Spleen (tissue), 11 donors: ENCODE measurements around the gene KIF7. TPM values are rescaled to one million over a fixed set of nuclear protein-coding genes. Genes with fewer than 3 reads are reported as not detected.

Experiments
- DNase-seq: peaks from one replicate; pipeline ENCODE4 v3.0.0-alpha.2; 2020
- H3K27ac ChIP-seq, 8 donors: fragments of 200-600 bp; sonication (generic) in 7 of 8; 1 replicate in 4 of 8; 2 replicates in 4 of 8; pipeline versions ENCODE4 v1.5.0 to v1.8.0; 2016 to 2021; ENCODE audit warnings: inconsistent platforms in 4 of 8, mild to moderate bottlenecking in 4 of 8, moderate library complexity in 1 of 8
- H3K27me3 ChIP-seq, 7 donors: fragments of 200-600 bp; sonication (generic) in 6 of 7; replicated peaks in 1 of 7; 1 replicate in 4 of 7; 2 replicates in 3 of 7; pipeline versions ENCODE4 v1.5.0 to v1.8.0; 2016 to 2021; ENCODE audit warnings: inconsistent platforms in 3 of 7, mild to moderate bottlenecking in 1 of 7
- H3K36me3 ChIP-seq, 6 donors: fragments of 200-600 bp; sonication (generic) in 5 of 6; 1 replicate in 4 of 6; 2 replicates in 2 of 6; pipeline versions ENCODE4 v1.5.0 to v1.8.0; 2016 to 2021; ENCODE audit warnings: inconsistent platforms in 2 of 6
- H3K4me1 ChIP-seq, 6 donors: fragments of 200-600 bp; sonication (generic) in 5 of 6; 1 replicate in 3 of 6; 2 replicates in 3 of 6; pipeline versions ENCODE4 v1.5.0 to v1.8.0; 2016 to 2021; ENCODE audit warnings: inconsistent platforms in 3 of 6
- H3K4me3 ChIP-seq, 8 donors: fragments of 200-600 bp; sonication (generic) in 7 of 8; 1 replicate in 4 of 8; 2 replicates in 4 of 8; pipeline versions ENCODE4 v1.5.0 to v1.8.0; 2016 to 2021; ENCODE audit warnings: inconsistent platforms in 4 of 8, mild to moderate bottlenecking in 4 of 8, moderate library complexity in 2 of 8
- H3K9me3 ChIP-seq, 8 donors: fragments of 200-600 bp; sonication (generic) in 7 of 8; 1 replicate in 4 of 8; 2 replicates in 4 of 8; pipeline versions ENCODE4 v1.5.0 to v1.8.0; 2016 to 2021; ENCODE audit warnings: inconsistent platforms in 4 of 8
- POLR2A ChIP-seq, 3 donors: fragments of 450-650 bp; IDR thresholded peaks; one replicate each; pipeline ENCODE4 v1.5.1; 2017; ENCODE audit warnings: antibody characterized with exemption in 3 of 3, mild to moderate bottlenecking in 1 of 3
- WGBS, 5 donors: extraction: QIAGEN DNeasy Blood & Tissue Kit in 3 of 5; methylation state at CpG; one replicate each; pipeline versions ENCODE4 v1.1.5 to v1.1.7; 2013 to 2018; 5-methylcytosine and 5-hydroxymethylcytosine counted together
- intact Hi-C: fragments of 100-400 bp; cut with DNase I; formaldehyde crosslinking; loops from one replicate; pipeline ENCODE4 v1.15.0; 2023; ENCODE audit warnings: low total_unique reads
- polyA plus RNA-seq, 3 donors: library from polyadenylated mRNA; stranded (reverse); fragments of 200-250 nt; gene quantifications; one replicate each; pipeline ENCODE4 v1.2.1, GENCODE V29; 2013
- total RNA-seq, 7 donors: library from RNA; depleted of rRNA in 3 of 7; stranded (reverse); fragments of >200 nt in 3 of 7; fragmentation: NEBNext Ultra II Directional in 4 of 7; extraction: Animal tissue kit (Norgen Biotek cat#: 25700) in 4 of 7; gene quantifications; one replicate each; pipeline versions ENCODE4 v1.1.0 to v1.2.1, GENCODE V29; 2016 to 2021
- TF ChIP-seq, protein P1 (sequence below), 11 experiments: fragments of 200-600 bp in 7 of 11; fragments of 450-650 bp in 4 of 11; sonication (generic) in 4 of 11; IDR thresholded peaks in 8 of 11; conservative IDR thresholded peaks in 3 of 11; 1 replicate in 7 of 11; 2 replicates in 4 of 11; pipeline versions ENCODE4 v1.4.0 to v1.8.0; 2016 to 2021; ENCODE audit warnings: antibody characterized with exemption in 11 of 11, inconsistent platforms in 4 of 11, mild to moderate bottlenecking in 1 of 11
- donor health status: healthy with polysubstance abuse.
- donor health status: DM: no; HTN: no; CAD: no; lungs with moderate emphysema.
- donor health status: DM: no; HTN: no; CAD: no.
- donor health status: Bipolar disorder and iron deficiency.
- donor health status: healthy.
- donor health status: DM: no; HTN: no; CAD: no.
- donor health status: DM: yes; HTN: yes; CAD: no.

The KIF7 gene
- total and polyA plus RNA-seq, 10 donors: 1.1 to 3.9 (median 2.3) TPM

GRCh38 chr15:89578146-89578545 lies 77.1 kb downstream of the KIF7 start:
- Histone ChIP-seq H3K27me3 (no peaks in the 10 kb centered on the region), H3K4me1 (peaks cover 3 to 36% (median 16%) of the 10 kb centered on the region in 6 donors), H3K36me3 (peaks cover 0 to 8% (median 0%) of the 10 kb centered on the region in 6 donors), H3K4me3 (no peak overlapping the region), H3K27ac (no peak overlapping the region), H3K9me3 (no peaks in the 10 kb centered on the region)
- no peak for DNase-seq
- TF ChIP-seq, protein P1, sequence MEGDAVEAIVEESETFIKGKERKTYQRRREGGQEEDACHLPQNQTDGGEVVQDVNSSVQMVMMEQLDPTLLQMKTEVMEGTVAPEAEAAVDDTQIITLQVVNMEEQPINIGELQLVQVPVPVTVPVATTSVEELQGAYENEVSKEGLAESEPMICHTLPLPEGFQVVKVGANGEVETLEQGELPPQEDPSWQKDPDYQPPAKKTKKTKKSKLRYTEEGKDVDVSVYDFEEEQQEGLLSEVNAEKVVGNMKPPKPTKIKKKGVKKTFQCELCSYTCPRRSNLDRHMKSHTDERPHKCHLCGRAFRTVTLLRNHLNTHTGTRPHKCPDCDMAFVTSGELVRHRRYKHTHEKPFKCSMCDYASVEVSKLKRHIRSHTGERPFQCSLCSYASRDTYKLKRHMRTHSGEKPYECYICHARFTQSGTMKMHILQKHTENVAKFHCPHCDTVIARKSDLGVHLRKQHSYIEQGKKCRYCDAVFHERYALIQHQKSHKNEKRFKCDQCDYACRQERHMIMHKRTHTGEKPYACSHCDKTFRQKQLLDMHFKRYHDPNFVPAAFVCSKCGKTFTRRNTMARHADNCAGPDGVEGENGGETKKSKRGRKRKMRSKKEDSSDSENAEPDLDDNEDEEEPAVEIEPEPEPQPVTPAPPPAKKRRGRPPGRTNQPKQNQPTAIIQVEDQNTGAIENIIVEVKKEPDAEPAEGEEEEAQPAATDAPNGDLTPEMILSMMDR (IDR thresholded peaks at IDR 0.05 in 8 of 11, conservative IDR thresholded peaks at IDR 0.05 in 3 of 11): no peak
- no peak for TF ChIP-seq POLR2A (IDR thresholded peaks at IDR 0.05)
- WGBS, 5 donors: 78 to 89% (median 88%) methylated on average over 2 of the region's 2 CpGs
- intact Hi-C loops: no loop called here

Other genes starting within 250 kb of the KIF7 start
- not detected for gene RHCG, start 158.9 kb downstream of the KIF7 start, total RNA-seq
- 1 to 10 TPM in 1 of 3 donors, under 1 TPM in 2; 0.23 to 1.6 (median 0.30) TPM for gene RHCG, start 158.9 kb downstream of the KIF7 start, polyA plus RNA-seq
- gene TICRR, start 80.0 kb downstream of the KIF7 start, total RNA-seq: 1 to 10 TPM in 5 of 7 donors, under 1 TPM in 2; 0.47 to 3.0 (median 1.6) TPM
- under 1 TPM; 0.22 to 0.59 (median 0.42) TPM for gene TICRR, start 80.0 kb downstream of the KIF7 start, polyA plus RNA-seq
- gene PLIN1, start 23.9 kb upstream of the KIF7 start, total RNA-seq: 1 to 10 TPM in 3 of 7 donors, under 1 TPM in 4; 0.70 to 1.8 (median 0.91) TPM
- gene PLIN1, start 23.9 kb upstream of the KIF7 start, polyA plus RNA-seq: 1 to 10 TPM in 2 of 3 donors, under 1 TPM in 1; 0.61 to 1.4 (median 1.0) TPM
- gene PEX11A, start 35.3 kb upstream of the KIF7 start, total RNA-seq: 1 to 10 TPM; 3.0 to 6.1 (median 4.3) TPM
- gene PEX11A, start 35.3 kb upstream of the KIF7 start, polyA plus RNA-seq: 1 to 10 TPM; 1.9 to 3.0 (median 2.6) TPM
- gene WDR93, start 35.3 kb upstream of the KIF7 start, total RNA-seq: not detected
- under 1 TPM in 2 of 3 donors, not detected in 1; 0.09 to 0.11 TPM for gene WDR93, start 35.3 kb upstream of the KIF7 start, polyA plus RNA-seq
- gene MESP1, start 95.8 kb upstream of the KIF7 start, total RNA-seq: 1 to 10 TPM in 1 of 7 donors, under 1 TPM in 6; 0.19 to 1.0 (median 0.60) TPM
- 1 to 10 TPM in 1 of 3 donors, under 1 TPM in 2; 0.45 to 1.2 (median 0.61) TPM for gene MESP1, start 95.8 kb upstream of the KIF7 start, polyA plus RNA-seq
- not detected for gene MESP2, start 120.9 kb upstream of the KIF7 start, total RNA-seq
- under 1 TPM in 1 of 3 donors, not detected in 2; 0.05 TPM for gene MESP2, start 120.9 kb upstream of the KIF7 start, polyA plus RNA-seq
- 100 to 1,000 TPM in 1 of 7 donors, 10 to 100 TPM in 6; 16.6 to 226 (median 35.1) TPM for gene ANPEP, start 159.4 kb upstream of the KIF7 start, total RNA-seq
- 10 to 100 TPM in 1 of 3 donors, 1 to 10 TPM in 2; 1.3 to 11.0 (median 7.7) TPM for gene ANPEP, start 159.4 kb upstream of the KIF7 start, polyA plus RNA-seq
- 10 to 100 TPM; 30.4 to 54.9 (median 34.9) TPM for gene AP3S2, start 238.5 kb upstream of the KIF7 start, total RNA-seq
- gene AP3S2, start 238.5 kb upstream of the KIF7 start, polyA plus RNA-seq: 10 to 100 TPM in 1 of 3 donors, 1 to 10 TPM in 2; 5.4 to 14.3 (median 6.7) TPM